Retina (tissue), 1 donor: ENCODE data around the gene STX10.
A peak's percentile ranks its signal among the peaks of the same experiment; 100 is the strongest.

Experiments used
- DNase-seq: peaks from one replicate; pipeline ENCODE4 v3.0.0-alpha.2; 2016

Gene STX10

DNA sequence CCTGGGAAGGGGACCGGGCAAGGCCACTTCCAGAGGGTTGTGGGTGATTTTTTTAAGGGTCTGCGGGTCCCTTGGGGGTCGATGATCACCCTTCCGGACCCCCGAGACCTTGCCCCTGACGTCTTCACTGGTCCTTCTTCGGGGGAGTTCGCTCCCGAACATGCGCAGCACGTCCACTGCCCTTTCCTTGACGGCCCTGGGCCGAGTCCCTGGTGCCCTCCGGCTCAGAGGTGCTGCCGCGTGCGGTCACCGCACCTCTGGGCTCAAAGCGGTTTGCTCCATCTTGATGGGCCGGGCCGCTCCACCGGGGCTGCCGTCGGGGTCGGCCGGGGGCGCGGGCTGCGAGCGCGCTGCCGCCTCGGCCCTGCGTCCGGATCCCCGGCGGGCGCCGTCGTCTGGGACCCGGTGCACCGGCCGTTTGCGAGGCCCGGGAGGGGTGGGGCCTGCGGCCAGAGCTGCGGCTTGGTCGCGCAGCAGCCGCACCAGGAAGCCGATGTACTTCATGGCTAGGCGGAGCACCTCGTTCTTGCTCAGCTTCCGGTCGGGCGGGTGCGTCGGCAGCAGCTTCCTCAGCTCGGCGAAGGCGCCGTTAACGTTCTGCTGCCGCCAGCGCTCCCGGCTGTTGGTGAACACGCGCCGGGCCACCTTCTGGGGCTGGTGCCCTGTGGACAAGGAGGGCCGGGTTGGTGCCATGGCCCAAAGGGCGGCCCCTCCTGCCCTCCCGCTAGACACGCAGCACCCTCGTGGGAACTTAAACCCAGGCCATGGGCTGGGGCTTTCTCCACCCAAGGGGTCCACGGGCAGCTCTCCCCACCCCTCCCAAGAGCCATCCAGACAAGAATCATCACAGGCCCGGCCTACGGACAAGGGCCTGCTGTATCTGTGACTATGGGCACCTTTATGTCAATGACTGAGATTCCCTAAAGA is 50.8 kb downstream of the STX10 start:
- DNase-seq = peak; percentile 55

DNA sequence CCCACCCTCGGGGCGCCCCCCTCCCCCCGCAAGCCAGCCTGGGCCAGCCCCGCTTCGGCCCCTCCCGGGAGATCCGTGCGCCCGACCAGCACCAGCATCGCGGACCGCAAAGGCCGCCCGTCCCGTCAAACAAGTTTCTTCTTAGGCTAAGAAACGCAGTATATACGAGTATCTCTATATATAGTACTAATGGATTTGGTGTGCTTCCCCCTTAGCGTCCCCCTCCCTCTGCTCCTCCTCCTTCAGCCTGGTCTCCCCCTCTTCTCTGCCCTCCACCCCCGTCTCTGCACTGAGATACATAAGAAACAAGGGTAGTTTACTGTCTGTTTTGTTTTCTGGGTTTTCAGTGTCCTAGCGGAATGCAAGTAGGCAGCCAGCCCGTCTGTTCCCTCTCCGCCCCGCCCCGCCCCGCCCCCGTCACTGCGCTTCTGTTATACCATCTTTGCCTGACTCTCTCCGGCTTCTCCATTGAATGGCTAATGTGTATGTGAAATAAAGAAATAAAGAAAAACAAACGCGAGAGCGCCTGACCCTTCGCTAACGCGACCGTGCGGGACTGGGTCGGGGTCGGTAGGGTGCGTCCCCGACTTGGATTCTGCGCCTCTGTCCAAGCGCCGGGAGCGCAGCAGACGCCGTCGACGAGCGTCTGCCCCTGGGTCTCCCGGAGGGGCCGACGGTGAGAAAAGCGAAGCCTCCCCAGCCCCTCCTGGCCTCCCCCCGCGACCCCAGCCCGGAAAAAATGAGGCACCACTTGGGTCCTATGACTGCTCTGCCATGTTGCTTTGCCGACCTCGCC is 51.7 kb downstream of the STX10 start:
- peak; percentile 44 for DNase-seq

DNA sequence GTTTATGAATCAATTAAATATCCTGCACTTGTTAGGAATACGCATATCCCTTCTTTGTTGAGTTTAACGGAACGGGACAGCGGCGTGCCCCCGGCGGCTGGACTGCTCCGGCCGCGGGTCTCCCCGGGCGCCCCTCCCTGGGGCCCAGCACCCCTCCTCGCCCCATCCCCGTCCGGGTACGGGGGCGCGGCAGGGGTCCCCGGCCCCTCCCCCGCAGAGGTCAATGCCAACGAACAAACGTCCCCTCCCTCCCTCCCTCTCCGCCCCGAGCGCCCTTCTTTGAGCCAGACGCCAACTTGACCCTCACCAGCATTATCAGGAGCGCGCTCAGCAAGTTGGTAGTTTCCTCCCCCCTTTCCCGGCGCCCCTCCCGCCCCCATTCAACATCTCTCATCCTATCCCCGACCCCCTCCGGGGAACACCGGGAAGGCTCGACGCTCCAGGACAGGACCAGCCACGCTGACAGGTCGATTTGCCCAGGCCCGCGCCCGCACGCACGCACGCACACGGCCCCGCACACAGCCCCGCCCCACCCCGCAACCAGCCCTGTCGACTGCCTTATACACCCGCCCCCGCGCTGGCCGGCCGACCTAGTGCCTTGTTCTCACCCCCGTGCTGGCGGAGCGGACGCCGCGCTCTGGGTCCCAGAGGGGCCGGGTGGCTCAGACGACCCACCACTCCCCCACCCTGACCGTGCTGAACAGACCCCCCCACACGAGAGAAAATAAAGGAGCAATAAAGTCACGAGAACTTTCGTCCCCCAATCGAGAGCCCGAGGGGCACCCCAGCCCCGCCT is 52.5 kb downstream of the STX10 start:
- DNase-seq = no peak

DNA sequence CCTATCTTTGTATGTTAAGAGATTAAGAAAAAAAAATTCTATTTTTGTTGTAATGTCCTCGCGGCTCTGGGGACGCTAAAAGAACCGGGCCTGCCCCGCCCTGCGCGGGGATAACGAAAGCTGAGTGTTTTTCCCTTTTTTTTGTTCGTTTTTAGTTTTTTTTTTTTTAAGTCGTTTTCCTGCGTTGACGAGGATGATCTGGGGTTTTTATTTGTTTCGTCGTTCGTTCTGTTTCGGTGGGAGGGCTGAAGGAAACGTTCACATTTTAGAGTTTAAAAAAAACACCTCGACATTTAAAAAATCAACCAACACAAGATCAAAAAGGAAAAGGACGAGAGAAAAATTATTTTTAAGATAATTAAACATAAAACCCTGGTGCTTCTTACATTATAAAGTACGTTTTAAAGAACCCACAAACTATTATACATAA is 53.1 kb downstream of the STX10 start:
- peak; percentile 44 for DNase-seq

DNA sequence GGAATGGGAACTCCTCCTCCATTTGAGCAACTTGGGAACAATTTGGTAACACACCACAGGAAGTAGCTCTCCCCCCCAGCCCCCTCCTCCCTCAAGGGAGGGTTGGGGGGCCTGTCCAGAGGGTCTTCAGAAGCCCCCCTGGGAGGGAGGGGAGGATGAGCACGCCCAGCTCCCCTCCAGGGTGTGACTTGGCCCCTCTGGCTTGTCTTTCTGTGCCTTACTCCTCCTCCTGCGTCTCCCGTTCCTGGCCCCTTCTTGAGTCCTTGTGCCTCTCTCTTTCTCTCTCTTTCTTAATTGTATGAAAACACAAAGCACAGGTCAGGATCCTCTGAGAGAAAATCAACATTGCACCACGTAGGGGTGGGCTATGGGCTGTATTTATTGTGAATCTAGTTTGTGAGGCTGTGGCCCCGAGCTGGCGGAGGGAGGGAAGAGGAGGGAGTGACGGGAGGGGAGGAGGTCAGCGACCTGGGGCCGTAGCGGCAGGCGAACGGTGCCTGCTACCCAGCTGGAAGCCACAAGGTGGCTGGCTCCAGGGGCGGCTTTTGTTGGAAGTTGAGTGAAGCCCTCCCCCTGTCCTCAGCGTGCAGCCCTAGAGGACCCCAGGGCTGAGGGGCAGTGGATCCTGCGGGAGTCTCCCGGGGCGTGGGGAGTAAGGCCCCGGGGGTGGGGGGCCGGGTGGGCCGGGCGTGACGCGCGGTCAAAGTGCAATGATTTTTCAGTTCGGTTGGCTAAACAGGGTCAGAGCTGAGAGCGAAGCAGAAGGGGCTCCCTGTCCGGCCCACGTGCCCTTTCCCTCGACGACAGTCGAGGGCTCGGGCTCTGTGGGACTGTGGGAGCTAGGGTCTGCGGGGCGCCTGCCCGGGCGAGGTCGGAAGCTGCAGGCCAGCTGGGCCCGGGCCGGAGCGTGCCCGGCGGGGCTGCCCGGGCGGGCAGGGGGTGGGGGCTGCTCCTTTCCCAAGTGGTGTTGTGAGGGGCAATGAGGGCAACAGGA is 53.9 kb downstream of the STX10 start:
- peak; percentile 64 for DNase-seq

- DNase-seq = no peak
Measured at GRCh38 chr19:13095393-13095784, 54.8 kb downstream of the STX10 start.

DNA sequence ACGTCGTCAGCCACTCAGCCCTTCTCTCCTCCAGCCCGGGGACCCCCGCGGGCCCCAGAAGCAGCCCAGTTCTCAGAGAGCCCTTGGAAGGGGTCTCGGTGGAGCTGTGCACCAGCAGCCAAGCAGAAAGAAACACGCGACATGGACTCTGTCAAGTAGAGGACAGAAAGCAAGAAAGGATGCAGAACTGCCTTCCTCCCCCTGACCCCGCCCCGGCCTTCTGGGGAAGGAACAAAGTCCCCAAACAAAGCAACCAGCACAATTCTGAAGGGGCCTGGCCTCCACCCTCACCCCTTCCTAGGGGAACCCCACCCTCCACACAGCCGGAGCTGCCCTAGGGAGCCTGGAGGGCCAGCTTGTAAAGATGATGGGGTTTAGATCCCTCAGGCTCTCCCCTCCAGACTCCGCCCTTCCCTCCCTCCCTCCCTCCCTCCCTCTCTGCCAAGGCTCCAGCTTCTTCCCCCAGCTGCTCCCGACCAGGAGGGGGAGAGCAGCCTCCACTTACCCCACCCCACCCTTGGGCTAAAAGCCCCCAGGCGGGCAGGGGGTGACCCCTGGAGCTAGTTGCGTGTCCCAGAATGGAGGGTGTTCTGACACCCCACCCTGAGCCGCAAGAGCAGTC is 55.3 kb downstream of the STX10 start:
- DNase-seq = no peak

GRCh38 chr19:13094106-13094504 is 56.1 kb downstream of the STX10 start:
- DNase-seq = no peak
